WTC11 (cell line): ENCODE data around the gene KDM2A.

Source experiments
- CBFB ChIP-seq: sonication (generic); formaldehyde crosslinking; IDR thresholded peaks from 2 replicates; pipeline ENCODE4 v1.8.1; 2022; ENCODE audit warnings: mild to moderate bottlenecking, low read depth, missing genetic modification reagents
- ELF4 ChIP-seq: sonication (generic); formaldehyde crosslinking; IDR thresholded peaks from 2 replicates; pipeline ENCODE4 v1.8.1; 2022; ENCODE audit warnings: low read depth, mild to moderate bottlenecking, moderate library complexity, missing genetic modification reagents
- GTF2I ChIP-seq: fragments of 250-450 bp; sonication (Bioruptor Pico); conservative IDR thresholded peaks from 2 replicates; pipeline ENCODE4 v1.4.0; 2021; ENCODE audit warnings: mild to moderate bottlenecking
- KAT7 ChIP-seq: sonication (generic); formaldehyde crosslinking; IDR thresholded peaks from 2 replicates; pipeline ENCODE4 v1.8.1; 2023; ENCODE audit warnings: missing genetic modification reagents, mild to moderate bottlenecking, borderline replicate concordance
- NR3C1 ChIP-seq: sonication (generic); formaldehyde crosslinking; conservative IDR thresholded peaks from 2 replicates; pipeline ENCODE4 v1.8.1; 2023; ENCODE audit warnings: low read depth, mild to moderate bottlenecking, missing genetic modification reagents
- SMAD3 ChIP-seq: sonication (generic); formaldehyde crosslinking; IDR thresholded peaks from 2 replicates; pipeline ENCODE4 v1.8.0; 2022; ENCODE audit warnings: missing genetic modification reagents, mild to moderate bottlenecking, borderline replicate concordance
- TEAD4 ChIP-seq: sonication (generic); formaldehyde crosslinking; IDR thresholded peaks from 2 replicates; pipeline ENCODE4 v1.8.0; 2022; ENCODE audit warnings: mild to moderate bottlenecking, missing genetic modification reagents
- ZNF138 ChIP-seq: sonication (generic); formaldehyde crosslinking; conservative IDR thresholded peaks from 2 replicates; pipeline ENCODE4 v1.8.1; 2022; ENCODE audit warnings: mild to moderate bottlenecking, moderate library complexity, missing genetic modification reagents
- TF ChIP-seq, protein P1 (sequence below): fragments of 200-600 bp; IDR thresholded peaks from 2 replicates; pipeline ENCODE4 v1.8.0; 2022; ENCODE audit warnings: antibody characterized with exemption
- TF ChIP-seq, protein P2 (sequence below): fragments of 250-450 bp; sonication (Bioruptor Pico); IDR thresholded peaks from 2 replicates; pipeline ENCODE4 v1.9.0; 2021; ENCODE audit warnings: mild to moderate bottlenecking
- TF ChIP-seq, protein P3 (sequence below): sonication (generic); formaldehyde crosslinking; IDR thresholded peaks from 2 replicates; pipeline ENCODE4 v1.8.0; 2022; ENCODE audit warnings: mild to moderate bottlenecking, missing genetic modification reagents
- TF ChIP-seq, protein P4 (sequence below): sonication (generic); formaldehyde crosslinking; IDR thresholded peaks from 2 replicates; pipeline ENCODE4 v1.8.0; 2022; ENCODE audit warnings: missing genetic modification reagents
- TF ChIP-seq, protein P5 (sequence below): sonication (generic); formaldehyde crosslinking; IDR thresholded peaks from 2 replicates; pipeline ENCODE4 v1.8.1; 2023; ENCODE audit warnings: mild to moderate bottlenecking, missing genetic modification reagents
- TF ChIP-seq, protein P6 (sequence below): sonication (generic); formaldehyde crosslinking; IDR thresholded peaks from 2 replicates; pipeline ENCODE4 v1.8.1; 2023; ENCODE audit warnings: mild to moderate bottlenecking, missing genetic modification reagents, moderate library complexity

DNA sequence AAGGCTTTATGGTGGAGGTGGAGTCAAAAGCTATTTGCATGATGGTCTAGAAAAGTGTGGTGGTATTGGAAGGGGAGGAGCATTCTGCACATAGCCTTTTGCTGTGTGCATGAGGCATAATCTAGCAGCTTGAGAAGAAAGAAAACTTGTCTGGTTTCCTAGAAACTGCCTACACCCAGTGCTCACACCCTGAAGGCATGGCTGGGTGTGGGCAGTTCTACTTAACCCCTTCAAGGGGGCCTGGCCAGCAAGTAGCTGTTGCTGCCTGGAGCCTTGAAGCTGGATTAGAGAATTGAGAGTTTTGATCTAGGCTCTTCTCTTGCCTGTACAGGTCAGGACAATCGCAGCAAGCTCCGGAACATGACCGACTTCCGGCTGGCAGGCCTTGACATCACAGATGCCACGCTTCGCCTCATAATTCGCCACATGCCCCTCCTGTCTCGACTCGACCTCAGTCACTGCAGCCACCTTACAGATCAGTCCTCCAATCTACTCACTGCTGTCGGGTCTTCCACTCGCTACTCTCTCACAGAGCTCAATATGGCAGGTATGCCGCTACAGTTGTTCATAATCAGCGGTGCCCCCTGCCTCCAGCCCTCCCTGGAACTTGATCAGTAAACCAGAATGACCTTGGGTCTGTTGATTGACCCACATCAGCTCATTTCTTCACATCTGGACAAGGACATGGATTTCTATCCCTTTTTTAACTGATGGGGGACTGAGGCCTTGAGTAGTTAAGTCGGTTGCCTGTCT is 135.0 kb downstream of the KDM2A start:
- TF ChIP-seq, protein P1, sequence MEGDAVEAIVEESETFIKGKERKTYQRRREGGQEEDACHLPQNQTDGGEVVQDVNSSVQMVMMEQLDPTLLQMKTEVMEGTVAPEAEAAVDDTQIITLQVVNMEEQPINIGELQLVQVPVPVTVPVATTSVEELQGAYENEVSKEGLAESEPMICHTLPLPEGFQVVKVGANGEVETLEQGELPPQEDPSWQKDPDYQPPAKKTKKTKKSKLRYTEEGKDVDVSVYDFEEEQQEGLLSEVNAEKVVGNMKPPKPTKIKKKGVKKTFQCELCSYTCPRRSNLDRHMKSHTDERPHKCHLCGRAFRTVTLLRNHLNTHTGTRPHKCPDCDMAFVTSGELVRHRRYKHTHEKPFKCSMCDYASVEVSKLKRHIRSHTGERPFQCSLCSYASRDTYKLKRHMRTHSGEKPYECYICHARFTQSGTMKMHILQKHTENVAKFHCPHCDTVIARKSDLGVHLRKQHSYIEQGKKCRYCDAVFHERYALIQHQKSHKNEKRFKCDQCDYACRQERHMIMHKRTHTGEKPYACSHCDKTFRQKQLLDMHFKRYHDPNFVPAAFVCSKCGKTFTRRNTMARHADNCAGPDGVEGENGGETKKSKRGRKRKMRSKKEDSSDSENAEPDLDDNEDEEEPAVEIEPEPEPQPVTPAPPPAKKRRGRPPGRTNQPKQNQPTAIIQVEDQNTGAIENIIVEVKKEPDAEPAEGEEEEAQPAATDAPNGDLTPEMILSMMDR, result no peak
- no peak for TF ChIP-seq CBFB (CRISPR knock-in tag)
- TF ChIP-seq KAT7 (CRISPR knock-in tag), result no peak
- no peak for TF ChIP-seq ZNF138
- TF ChIP-seq GTF2I, result no peak
- TF ChIP-seq, protein P2, sequence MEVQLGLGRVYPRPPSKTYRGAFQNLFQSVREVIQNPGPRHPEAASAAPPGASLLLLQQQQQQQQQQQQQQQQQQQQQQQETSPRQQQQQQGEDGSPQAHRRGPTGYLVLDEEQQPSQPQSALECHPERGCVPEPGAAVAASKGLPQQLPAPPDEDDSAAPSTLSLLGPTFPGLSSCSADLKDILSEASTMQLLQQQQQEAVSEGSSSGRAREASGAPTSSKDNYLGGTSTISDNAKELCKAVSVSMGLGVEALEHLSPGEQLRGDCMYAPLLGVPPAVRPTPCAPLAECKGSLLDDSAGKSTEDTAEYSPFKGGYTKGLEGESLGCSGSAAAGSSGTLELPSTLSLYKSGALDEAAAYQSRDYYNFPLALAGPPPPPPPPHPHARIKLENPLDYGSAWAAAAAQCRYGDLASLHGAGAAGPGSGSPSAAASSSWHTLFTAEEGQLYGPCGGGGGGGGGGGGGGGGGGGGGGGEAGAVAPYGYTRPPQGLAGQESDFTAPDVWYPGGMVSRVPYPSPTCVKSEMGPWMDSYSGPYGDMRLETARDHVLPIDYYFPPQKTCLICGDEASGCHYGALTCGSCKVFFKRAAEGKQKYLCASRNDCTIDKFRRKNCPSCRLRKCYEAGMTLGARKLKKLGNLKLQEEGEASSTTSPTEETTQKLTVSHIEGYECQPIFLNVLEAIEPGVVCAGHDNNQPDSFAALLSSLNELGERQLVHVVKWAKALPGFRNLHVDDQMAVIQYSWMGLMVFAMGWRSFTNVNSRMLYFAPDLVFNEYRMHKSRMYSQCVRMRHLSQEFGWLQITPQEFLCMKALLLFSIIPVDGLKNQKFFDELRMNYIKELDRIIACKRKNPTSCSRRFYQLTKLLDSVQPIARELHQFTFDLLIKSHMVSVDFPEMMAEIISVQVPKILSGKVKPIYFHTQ (CRISPR knock-in tag), result no peak
- TF ChIP-seq, protein P3, sequence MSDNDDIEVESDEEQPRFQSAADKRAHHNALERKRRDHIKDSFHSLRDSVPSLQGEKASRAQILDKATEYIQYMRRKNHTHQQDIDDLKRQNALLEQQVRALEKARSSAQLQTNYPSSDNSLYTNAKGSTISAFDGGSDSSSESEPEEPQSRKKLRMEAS (CRISPR knock-in tag), result no peak
- TF ChIP-seq TEAD4 (CRISPR knock-in tag), result no peak
- TF ChIP-seq, protein P4, sequence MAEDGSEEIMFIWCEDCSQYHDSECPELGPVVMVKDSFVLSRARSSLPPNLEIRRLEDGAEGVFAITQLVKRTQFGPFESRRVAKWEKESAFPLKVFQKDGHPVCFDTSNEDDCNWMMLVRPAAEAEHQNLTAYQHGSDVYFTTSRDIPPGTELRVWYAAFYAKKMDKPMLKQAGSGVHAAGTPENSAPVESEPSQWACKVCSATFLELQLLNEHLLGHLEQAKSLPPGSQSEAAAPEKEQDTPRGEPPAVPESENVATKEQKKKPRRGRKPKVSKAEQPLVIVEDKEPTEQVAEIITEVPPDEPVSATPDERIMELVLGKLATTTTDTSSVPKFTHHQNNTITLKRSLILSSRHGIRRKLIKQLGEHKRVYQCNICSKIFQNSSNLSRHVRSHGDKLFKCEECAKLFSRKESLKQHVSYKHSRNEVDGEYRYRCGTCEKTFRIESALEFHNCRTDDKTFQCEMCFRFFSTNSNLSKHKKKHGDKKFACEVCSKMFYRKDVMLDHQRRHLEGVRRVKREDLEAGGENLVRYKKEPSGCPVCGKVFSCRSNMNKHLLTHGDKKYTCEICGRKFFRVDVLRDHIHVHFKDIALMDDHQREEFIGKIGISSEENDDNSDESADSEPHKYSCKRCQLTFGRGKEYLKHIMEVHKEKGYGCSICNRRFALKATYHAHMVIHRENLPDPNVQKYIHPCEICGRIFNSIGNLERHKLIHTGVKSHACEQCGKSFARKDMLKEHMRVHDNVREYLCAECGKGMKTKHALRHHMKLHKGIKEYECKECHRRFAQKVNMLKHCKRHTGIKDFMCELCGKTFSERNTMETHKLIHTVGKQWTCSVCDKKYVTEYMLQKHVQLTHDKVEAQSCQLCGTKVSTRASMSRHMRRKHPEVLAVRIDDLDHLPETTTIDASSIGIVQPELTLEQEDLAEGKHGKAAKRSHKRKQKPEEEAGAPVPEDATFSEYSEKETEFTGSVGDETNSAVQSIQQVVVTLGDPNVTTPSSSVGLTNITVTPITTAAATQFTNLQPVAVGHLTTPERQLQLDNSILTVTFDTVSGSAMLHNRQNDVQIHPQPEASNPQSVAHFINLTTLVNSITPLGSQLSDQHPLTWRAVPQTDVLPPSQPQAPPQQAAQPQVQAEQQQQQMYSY (CRISPR knock-in tag), result no peak
- TF ChIP-seq, protein P5, sequence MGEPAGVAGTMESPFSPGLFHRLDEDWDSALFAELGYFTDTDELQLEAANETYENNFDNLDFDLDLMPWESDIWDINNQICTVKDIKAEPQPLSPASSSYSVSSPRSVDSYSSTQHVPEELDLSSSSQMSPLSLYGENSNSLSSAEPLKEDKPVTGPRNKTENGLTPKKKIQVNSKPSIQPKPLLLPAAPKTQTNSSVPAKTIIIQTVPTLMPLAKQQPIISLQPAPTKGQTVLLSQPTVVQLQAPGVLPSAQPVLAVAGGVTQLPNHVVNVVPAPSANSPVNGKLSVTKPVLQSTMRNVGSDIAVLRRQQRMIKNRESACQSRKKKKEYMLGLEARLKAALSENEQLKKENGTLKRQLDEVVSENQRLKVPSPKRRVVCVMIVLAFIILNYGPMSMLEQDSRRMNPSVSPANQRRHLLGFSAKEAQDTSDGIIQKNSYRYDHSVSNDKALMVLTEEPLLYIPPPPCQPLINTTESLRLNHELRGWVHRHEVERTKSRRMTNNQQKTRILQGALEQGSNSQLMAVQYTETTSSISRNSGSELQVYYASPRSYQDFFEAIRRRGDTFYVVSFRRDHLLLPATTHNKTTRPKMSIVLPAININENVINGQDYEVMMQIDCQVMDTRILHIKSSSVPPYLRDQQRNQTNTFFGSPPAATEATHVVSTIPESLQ (CRISPR knock-in tag), result no peak
- TF ChIP-seq ELF4 (CRISPR knock-in tag), result no peak
- TF ChIP-seq SMAD3, result no peak
- no peak for TF ChIP-seq NR3C1
- TF ChIP-seq, protein P6, sequence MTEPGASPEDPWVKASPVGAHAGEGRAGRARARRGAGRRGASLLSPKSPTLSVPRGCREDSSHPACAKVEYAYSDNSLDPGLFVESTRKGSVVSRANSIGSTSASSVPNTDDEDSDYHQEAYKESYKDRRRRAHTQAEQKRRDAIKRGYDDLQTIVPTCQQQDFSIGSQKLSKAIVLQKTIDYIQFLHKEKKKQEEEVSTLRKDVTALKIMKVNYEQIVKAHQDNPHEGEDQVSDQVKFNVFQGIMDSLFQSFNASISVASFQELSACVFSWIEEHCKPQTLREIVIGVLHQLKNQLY, result no peak
